Fibroblast of villous mesenchyme (primary cell): ENCODE data around the gene MCM8. TPM values are rescaled to one million over a fixed set of nuclear protein-coding genes. Genes with fewer than 3 reads are reported as not detected.

ENCODE experiments used
- DNase-seq: peaks from one replicate; pipeline ENCODE4 v3.0.0-alpha.2; 2010; ENCODE audit warnings: low read depth
- H3K4me3 ChIP-seq: 2 replicates; pipeline ENCODE4 v1.5.1; 2011; ENCODE audit warnings: low read depth, mild to moderate bottlenecking, low read length
- total RNA-seq: library from RNA; depleted of rRNA; stranded (reverse); fragments of >200 nt; gene quantifications from 2 replicates; pipeline ENCODE4 v1.2.3, GENCODE V29; 2012
- TF ChIP-seq, protein P1 (sequence below): IDR thresholded peaks from 2 replicates; pipeline ENCODE4 v1.5.1; 2012; ENCODE audit warnings: low read depth, mild to moderate bottlenecking, low read length; ENCODE audit not compliant: insufficient read depth

Gene MCM8
- total RNA-seq, 1 donor: 13.0 TPM

DNA sequence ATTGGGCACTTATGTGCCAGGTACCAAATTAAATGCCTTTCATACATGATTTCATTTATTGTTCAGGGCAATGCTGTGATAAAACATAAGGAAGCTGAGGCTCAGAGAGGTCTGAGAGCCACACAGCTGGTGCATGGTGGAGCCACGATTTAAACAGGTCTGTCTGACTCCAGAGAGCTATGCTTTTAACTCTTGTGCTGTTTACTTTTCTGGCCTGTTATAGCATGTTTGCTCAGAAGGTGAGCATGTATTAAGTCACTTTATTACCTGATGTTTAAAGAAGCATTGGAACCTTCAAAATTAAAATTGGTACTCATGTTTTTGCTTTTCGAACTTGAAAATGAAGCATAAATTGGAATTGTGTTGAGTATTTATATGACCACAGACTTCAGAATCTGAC lies 26.8 kb downstream of the MCM8 start:
- H3K4me3 ChIP-seq: no peak overlapping the region
- TF ChIP-seq, protein P1, sequence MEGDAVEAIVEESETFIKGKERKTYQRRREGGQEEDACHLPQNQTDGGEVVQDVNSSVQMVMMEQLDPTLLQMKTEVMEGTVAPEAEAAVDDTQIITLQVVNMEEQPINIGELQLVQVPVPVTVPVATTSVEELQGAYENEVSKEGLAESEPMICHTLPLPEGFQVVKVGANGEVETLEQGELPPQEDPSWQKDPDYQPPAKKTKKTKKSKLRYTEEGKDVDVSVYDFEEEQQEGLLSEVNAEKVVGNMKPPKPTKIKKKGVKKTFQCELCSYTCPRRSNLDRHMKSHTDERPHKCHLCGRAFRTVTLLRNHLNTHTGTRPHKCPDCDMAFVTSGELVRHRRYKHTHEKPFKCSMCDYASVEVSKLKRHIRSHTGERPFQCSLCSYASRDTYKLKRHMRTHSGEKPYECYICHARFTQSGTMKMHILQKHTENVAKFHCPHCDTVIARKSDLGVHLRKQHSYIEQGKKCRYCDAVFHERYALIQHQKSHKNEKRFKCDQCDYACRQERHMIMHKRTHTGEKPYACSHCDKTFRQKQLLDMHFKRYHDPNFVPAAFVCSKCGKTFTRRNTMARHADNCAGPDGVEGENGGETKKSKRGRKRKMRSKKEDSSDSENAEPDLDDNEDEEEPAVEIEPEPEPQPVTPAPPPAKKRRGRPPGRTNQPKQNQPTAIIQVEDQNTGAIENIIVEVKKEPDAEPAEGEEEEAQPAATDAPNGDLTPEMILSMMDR: no peak
- DNase-seq: no peak

DNA sequence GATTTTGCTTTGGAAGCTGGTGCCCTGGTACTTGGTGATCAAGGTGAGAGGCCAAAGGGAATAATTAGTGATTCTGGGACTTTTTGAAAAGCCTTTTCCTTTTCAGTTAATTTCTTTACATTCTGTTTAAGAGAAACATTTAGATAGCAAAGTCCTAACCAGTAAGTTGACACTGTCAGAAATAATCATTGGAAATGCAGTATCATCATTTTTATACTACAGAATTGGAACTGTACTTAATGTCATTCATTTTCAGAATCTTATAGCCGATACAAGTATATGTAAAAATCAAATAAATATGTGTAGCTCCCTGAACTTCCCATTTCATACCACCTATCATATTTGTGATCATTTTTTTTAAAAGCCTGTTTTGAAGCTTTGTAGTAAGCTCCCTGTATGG lies 27.5 kb downstream of the MCM8 start:
- DNase-seq: no peak
- TF ChIP-seq, protein P1: no peak
- no peak overlapping the region for H3K4me3 ChIP-seq

DNA sequence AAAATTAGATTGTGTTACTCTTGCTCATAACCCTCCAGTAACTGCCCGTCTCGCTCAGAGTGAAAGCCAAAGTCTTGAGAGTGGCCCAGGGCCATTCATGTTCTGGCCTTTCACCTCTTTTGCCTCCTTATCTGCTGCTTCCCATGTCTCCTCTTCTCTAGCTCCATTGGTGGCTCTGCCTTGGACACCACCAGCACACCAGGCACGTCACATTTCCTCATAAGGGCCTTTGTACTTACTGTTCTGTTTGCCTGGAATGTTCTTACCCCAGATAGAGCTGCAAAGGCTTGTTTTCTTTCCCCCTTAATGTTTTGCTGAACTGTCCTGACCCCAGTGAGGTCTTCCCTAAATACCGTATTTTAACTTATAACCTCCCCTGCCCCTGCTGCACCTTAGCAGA lies 29.3 kb downstream of the MCM8 start:
- TF ChIP-seq, protein P1: no peak
- no peak overlapping the region for H3K4me3 ChIP-seq
- no peak for DNase-seq

DNA sequence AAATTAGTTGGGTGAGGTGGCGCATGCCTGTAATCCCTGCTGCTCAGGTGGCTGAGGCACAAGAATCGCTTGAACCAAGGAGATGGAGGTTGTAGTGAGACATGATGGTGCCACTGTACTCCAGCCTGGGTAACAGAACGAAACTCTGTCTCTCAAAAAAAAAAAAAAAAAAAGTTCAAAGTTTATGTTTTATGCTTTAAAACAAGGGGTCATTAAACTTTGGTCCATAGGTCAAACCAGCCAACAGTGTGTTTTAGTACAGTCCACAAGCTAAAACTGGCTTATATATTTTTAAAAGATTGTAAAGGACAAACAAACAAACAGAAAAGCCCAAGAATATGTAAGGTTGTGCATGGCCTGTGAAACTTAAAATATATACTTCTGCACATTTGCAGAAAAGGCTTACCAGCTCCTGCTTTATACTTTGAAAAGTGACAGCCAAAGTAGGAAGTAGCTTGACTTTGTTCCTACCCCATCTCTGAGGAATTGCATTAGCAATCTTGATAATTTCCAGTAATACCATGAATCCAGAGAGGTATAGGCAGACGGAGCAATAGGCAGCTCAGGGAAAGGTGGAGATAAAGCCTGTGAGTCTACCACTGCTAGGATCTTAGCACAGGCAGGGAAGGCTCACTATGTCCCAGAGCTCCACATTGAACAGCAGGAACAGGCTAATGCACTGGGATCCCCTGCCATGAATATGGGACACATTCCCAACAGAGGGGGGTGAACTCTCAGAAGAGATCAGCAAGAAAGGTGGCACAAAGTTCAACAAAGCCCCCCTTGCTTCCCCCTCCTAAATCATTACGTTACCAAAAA lies 30.5 kb downstream of the MCM8 start:
- TF ChIP-seq, protein P1: no peak
- H3K4me3 ChIP-seq: no peak overlapping the region
- no peak for DNase-seq

DNA sequence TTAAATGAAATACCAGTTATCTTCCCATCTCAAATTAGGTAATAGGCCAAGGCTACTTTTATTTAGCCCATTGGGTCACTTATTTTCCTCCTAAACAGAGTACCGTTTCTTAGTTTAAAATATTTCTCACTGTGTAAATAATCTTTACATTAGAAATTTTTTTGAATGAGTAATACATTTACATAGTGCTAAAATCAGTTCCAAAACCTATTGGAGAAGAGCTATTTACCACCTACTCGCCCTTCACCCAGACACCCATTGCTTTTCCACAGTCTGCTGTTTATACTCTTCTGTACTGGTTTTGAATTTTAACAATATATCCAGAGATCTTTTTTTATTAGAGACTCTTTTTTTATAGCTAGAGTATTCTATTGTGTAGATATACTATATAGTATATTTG lies 36.9 kb downstream of the MCM8 start:
- no peak for DNase-seq
- TF ChIP-seq, protein P1: no peak
- no peak overlapping the region for H3K4me3 ChIP-seq

DNA sequence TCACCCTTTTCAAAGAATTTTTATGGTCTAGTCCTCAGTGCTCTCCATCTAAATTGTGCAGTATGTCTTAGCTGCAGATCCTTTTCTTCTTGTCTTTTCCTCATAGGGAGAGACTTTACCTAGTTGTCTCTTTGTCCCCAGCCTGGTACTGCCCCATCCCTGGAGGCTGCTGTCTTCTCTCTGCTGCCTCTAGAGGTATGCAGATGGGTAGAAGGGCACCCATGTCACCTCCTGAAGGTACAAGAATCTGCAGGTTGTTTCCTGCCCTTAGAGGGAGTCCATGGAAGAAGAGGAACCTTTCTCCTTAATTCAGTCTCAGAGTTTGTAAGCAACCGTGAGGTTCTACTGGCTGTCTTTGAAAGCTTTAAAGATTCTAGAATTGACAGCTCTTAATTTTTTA lies 39.1 kb downstream of the MCM8 start:
- H3K4me3 ChIP-seq: no peak overlapping the region
- no peak for DNase-seq

More for the DNA sequence above, 39.1 kb downstream of the MCM8 start:
- TF ChIP-seq, protein P1: no peak
